ENCODE data around the gene SNTA1.
A peak's percentile ranks its signal among the peaks of the same experiment; 100 is the strongest.
"Not testable (repeated sequence)": the region's sequence is repeated elsewhere in the genome, so short reads cannot be mapped to it uniquely, and the experiment has no call there.

Gene SNTA1

GRCh38 chr20:33443512-33444239 is at the start of gene SNTA1:
SNTA1 (minus strand) TSS chr20:33443763; CDS start chr20:33443620, 143 bp downstream.
- DNase-seq = peak; percentile 98

- no peak for DNase-seq
These were observed 47.5 kb upstream of the SNTA1 start for GRCh38 chr20:33490934-33491656.

GRCh38 chr20:33490023-33490933 is 46.7 kb upstream of the SNTA1 start, which contains the start of gene CBFA2T2:
CBFA2T2 (plus strand) TSS chr20:33490096; CDS start chr20:33490268, 172 bp downstream.
- DNase-seq = no peak

- DNase-seq = peak; percentile 100
These were observed 46.0 kb upstream of the SNTA1 start for GRCh38 chr20:33489495-33490022.

DNA sequence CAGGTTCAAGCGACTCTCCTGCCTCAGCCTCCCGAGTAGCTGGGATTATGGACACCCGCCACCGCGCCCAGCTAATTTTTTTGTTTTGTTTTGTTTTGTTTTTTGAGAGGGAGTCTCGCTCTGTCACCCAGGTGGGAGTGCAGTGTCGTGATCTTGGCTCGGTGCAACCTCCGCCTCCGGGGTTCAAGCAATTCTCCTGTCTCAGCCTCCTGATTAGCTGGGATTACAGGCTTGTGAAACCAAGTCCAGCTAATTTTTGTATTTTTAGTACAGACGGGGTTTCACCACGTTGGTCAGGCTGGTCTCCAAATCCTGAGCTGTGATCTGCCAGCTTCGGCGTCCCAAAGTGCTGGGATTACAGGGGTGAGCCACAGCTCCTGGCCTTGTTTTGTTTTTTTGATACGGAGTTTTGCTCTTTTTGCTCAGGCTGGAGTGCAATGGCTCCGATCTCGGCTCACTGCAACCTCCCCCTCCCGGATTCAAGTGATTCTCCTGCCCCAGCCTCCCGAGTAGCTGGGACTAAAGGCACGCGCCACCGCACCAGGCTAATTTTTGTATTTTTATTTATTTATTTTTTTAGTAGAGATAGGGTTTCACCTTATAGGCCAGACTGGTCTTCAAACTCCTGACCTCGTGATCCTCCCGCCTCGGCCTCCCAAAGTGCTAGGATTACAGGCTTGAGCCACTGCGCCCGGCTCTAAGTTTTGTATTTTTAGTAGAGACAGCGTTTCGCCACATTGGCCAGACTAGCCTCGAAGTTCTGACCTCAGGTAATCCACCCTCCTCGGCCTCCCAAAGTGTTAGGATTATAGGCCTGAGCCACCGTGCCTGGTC is 45.3 kb upstream of the SNTA1 start:
- not testable (repeated sequence) for DNase-seq

- no peak for DNase-seq
These were observed 44.6 kb upstream of the SNTA1 start for GRCh38 chr20:33488201-33488600.

DNA sequence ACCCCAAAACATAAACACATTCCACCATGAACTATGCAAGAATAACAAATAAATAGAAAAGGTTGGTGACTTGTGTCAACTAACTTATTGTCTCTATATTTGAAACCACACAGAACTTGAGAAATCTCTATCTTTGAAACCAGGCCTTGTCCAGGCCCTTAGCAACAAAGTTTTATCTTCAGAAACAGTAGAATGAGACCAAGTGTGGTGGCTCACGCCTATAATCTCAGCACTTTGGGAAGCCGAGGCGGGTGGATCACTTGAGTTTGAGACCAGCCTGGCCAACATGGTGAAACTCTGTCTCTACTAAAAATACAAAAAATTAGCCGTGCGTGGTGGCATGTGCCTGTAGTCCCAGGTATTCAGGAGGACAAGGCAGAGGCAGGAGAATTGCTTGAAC is 39.6 kb upstream of the SNTA1 start:
- not testable (repeated sequence) for DNase-seq

DNA sequence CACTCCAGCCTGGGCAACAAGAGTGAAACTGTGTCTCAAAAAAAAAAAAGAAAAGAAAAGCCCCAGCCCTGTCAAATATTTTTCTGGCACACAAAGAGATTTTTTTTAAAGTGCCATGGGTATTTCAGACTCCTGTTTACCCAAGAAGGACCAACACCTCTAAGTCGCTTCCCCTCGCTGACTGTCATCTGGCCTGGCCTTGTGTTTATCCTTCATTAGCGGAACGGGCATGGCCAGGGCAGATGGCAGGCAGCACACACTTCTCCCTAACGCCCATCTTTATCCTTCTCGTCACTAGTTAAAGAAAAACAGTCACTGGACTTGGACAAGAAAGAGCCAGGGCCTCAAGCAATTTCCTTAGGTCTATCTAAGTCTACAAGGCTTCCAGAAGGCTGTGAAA is 39.0 kb upstream of the SNTA1 start:
- DNase-seq = no peak

DNA sequence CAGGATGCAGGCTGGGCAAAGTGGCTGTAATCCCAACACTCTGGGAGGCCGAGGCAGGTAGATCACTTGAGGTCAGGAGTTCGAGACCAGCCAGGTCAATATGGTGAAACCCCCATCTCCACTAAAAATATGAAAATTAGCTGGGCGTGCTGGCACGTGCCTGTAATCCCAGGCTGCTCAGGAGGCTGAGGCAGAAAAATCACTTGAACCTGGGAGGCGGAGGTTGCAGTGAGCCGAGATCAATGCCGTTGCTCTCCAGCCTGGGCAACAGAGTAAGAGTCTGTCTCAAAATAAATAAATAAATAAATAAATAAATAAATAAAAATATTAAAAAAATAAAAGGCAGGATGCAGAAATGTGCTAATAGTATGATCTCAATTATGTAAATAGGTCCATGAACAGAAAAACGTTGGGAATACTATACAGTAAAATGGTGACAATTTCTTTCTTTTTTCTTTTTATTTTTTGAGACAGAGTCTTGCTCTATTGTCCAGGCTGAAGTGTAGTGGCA is 37.9 kb upstream of the SNTA1 start:
- DNase-seq = no peak

GRCh38 chr20:33480048-33480447 is 36.5 kb upstream of the SNTA1 start:
- no peak for DNase-seq

DNA sequence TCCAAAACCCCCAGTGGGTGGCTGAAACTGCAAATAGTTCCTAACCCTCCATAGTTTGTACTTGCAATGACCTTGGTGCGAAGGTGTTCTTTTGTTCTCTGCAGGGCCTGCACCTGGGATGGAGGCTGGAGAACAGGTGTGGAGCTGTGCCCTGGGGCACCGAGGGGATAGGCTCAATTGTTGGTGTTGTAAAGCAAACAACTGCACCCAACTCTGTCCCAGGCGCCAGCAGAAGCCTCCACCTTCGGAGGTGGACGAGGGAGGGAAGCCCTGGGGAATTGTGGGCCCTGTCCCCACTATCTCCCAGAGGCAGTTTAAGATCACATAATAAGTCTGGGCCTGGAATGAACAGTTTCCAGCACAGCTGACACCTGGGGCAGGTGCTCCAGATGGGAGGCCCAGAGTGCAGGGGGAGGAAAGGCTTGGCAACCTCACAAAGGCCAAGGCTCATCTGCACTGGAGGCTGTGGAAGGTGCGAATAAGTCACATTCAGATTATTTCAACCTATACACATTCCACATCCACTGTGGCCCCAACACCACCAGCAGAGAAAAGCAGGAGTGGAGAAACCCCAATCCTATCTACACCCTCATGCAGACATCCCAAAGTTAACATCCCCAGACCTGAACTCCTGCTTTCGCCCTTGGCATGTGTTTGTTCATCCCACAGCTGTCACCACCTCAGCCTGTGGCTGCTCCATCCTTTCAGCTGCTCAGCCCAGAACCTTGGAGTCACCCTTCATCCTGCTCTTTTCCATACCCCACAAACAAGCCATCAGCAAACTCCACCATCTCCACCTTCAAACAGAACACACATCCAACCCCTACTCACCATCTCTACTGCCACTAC is 34.0 kb upstream of the SNTA1 start:
- no peak for DNase-seq

GRCh38 chr20:33475381-33476152 is 32.0 kb upstream of the SNTA1 start:
- no peak for DNase-seq

DNA sequence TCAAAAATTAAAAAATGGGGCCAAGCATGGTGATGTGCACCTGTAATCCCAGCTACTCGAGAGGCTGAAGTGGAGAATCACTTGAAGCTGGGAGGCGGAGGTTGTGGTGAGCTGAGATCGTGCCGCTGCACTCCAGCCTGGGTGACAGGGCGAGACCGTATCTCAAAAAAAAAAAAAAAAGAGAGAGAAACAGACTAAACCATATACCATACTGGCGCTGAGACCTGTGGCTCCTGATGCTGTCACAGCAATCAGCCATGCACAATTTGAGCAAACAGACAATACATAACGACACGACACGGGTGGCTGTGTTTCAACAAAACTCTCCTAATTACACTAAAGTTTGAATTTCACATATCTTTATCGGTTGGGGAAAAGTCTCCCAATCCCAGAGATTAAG is 31.4 kb upstream of the SNTA1 start:
- no peak for DNase-seq

DNA sequence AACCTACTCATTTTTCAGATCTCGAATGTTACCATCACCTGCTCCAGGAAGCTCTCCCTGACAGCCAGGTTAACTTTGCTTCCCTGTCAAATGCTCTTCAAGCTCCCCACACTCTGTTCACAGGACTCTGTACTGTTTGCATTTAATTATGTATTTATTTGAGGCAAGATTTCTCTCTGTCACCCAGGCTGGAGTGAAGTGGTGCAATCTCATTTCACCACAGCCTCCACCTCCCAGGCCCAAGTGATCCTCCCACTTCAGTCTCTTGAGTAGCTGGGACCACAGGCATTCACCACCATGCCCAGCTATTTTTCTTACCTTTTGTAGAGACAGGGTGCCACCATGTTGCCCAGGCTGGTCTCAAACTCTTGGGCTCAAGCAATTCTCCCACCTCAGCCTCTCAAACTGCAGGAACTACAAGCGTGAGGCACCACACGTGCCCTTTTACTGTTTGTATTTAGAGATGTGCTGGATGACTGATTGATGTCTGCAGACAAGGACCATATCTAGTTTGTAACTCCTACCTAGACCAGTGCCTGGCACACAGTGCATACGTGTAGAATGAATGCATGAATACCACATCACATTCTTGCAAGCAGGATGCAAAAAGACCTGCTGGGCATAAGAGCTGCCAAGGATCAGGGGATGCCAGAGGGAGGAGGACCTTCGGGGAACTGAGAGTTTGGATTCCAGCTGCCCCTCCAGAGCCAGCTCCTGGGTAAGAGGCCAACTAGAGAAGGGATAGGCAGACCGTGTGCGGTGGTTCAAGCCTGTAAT is 30.7 kb upstream of the SNTA1 start:
- DNase-seq = no peak

GRCh38 chr20:33472868-33473435 is 29.4 kb upstream of the SNTA1 start:
- no peak for DNase-seq

GRCh38 chr20:33470866-33471265 is 27.3 kb upstream of the SNTA1 start:
- DNase-seq = no peak

- DNase-seq = no peak
These were observed 26.9 kb upstream of the SNTA1 start for GRCh38 chr20:33470457-33470856.

DNA sequence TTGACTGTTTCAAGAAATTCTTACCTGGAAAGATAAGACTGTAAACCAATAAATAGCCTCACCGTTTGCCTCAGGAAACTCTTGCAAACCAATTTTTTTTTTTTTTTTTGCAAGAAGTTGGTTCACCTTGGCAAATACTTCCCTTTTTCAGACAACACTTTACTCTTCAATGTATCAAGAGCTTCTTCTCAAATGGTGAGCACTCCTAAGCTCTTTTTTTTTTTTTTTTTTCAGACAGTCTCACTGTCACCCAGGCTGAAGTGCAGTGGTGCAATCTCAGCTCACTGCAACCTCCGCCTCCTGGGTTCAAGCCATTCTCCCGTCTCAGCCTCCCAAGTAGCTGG is 22.7 kb upstream of the SNTA1 start:
- no peak for DNase-seq

Data from islet precursor cell (in vitro differentiated cells).